ENCODE measurements around the gene STPG4.

GRCh38 chr2:47061944-47062678, 93.0 kb downstream of the STPG4 start:
- TF ChIP-seq POLR2A (IDR thresholded peaks at IDR 0.05): no peak
- no peak for TF ChIP-seq CTCF (IDR thresholded peaks at IDR 0.05)
- TF ChIP-seq POLR2AphosphoS5 (IDR thresholded peaks at IDR 0.05): no peak
- no peak for TF ChIP-seq EP300 (IDR thresholded peaks at IDR 0.05)

All from sigmoid colon (tissue), 4 donors.